GM19438 (cell line): ENCODE data around the gene ARMC8.

Source experiments
- ATAC-seq: cut with Tn5 transposase; IDR thresholded peaks from one replicate; pipeline ENCODE4 v1.9.1; 2021; ENCODE audit warnings: low read depth; ENCODE audit not compliant: unreplicated experiment

The ARMC8 gene

DNA sequence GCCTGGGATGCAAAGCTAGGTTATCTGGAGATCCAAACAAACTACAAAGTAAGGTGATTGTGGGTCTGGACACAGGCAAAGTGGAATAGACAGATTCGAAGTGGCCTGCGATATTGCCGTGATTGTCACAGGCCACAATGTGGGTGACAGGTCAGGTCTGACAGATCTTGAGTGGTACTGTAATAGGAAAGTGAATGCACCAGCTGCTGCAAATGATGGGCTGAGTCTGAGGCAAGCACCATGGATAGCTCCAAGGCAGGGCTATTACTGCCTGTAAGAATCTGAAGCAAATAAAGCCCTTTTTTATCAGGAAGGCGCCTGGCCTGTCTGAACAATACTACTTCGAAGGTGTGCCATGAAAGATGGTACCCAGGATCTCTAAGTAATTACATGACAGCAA lies 10.0 kb downstream of the ARMC8 start:
- no peak for ATAC-seq

DNA sequence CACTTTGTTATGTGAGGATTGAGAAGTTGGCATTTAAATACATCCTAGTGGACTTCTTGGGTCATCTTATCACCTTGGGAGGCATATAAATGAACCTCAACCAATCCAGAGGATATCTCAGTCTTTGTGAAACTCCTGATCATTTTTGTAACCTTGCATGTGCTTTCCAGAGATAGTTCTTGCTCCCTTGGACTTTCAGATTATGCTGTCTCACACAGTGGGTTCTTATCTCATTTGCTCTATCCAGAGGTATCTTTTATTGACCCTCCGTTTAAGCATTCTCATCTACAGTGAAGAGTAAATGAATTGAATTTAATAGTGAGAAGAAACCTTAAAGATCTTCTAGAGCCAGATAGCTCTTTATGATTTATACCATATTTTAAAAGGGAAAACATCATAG lies 10.4 kb downstream of the ARMC8 start:
- no peak for ATAC-seq

DNA sequence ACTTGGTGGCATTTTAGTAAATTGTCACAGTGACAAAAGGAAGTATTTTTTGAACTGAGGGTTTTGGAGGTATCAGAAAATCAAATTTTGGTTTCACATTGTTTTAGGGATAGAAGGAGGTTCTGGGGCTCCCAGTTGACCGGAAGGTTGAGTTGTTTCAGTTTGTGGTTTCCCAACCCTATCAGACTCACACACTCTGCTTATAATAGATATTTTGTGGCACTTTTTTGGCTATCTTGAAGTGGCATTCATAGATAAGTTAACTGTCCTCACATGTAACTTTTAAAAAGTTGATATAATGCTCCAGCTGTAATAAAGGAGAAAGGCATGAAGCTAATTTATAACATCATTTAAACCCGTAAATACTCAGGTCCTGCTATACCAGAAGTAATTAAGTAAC lies 12.8 kb downstream of the ARMC8 start:
- ATAC-seq, result no peak

DNA sequence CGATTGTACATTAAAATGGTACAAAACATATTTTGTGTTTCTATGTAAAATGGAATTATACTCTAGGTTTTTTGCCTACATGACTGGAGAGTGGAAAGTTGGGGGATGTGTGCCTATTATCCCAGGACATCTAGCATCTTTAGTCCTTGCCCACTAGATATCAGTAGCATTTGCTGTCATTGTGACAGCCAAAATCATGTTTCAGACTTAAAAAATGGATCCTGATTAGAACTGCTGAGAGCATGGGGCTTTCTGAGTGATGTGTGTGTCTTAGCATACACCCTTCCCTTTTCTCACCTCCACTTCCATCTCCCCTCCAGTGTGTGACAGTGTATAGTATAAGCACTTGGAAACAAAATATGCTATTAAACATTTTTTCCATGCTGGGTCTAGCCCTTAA lies 13.3 kb downstream of the ARMC8 start:
- no peak for ATAC-seq

DNA sequence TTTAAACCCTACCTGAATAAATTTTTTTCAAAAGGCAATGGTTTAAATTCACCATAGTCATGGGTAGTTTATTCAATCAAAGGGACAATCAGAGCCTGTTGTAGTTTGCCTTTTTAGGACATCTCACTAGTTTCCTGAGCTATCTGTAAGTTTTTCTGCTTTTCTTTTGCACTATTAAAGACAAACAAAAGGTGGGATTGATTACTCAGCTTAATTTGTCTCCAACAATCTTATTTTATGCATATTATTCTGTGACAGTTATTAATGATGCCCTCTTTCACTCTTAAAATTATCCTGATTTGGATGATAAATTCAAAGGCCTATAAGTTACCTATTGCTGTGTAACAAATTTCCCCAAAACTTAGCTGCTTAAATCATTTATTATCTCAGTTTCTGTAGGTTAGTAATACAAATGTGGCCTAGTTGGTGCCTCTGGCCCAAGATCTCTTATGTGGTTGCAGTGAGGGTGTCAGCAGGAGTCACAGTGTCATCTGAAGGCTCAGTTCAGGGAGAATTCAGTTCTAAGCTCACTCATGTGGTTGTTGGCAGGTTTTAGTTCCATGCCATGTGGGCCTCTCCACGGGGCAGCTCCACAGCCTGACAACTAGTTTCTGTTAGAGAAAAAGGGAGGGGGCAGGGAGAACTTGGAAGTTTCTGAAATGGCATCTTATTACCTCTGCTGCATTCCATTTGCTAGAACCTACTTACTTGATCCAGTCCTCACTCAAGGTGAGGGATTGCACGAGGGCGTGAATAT lies 16.0 kb downstream of the ARMC8 start:
- no peak for ATAC-seq

DNA sequence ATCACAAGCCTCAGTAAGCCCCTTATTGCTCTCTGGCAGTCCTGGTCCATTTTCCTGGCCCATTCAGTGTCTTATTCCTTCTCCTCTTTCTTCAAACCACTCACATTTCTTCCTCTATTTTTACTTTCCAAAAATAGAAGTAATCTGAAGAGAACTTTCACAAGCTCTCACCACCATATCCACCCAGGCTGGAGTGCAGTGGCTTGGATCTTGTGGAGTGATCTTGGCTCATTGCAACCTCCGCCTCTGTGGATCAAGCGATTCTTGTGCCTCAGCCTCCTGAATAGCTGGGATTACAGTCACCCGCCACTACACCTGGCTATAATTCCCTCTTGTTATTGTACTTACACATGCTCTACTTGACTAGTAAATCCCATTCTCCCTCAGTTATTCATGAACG lies 16.8 kb downstream of the ARMC8 start:
- no peak for ATAC-seq

DNA sequence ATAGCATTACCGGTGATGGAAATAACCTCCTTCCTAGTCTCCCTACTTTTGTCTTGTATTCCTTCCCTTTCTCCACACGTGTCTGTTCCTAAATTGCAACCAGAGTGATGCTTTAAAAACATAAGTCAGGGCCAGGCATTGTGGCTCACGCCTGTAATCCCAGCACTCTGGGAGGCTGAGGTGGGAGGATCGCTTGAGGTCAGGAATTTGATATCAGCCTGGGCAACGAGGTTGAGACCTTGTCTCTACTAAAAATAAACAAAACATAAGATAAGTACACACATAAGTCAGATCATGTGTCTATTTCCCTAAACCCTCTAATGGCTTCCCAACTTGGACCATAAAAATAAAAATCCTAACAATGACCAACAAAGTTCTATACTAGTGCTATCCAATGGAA lies 18.4 kb downstream of the ARMC8 start:
- ATAC-seq, result no peak

DNA sequence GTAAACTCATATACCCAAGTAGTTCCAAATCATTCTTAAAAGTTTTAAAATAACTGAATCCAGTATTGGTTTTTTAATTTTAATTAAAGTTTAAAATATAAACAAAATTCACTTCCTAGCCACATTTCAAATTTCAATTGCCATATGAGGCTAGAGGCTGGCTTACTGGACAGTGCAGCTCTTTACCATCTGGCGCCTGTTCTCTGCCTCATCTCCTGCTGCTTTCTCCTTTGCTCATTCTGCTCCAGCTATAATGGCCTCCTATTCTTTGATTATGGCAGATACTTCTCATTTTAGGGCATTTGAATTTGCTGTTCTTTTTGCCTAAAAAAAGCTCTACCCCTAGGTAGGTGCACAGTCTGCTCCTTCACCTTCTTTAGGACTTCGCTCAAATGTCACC lies 19.1 kb downstream of the ARMC8 start:
- ATAC-seq, result no peak

DNA sequence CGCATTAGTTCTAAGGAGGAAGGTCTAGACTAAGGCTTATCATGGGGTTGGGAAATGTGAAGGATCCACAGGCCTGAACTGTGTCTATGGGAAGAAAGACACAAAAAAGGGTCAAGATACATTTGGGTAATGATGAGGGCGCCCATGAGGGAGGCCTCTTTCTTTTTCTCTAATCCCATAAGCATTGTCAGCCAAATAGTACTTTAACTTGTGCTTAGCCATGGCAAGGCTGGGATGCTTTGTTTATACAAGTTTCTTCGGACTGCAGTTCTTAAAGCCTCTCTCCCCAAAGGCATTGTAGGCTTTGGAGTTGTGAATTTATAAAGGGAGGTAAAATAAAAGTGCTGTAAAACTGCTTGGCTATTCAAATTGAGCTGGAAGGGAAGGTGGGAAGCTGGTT lies 23.4 kb downstream of the ARMC8 start:
- ATAC-seq, result no peak

DNA sequence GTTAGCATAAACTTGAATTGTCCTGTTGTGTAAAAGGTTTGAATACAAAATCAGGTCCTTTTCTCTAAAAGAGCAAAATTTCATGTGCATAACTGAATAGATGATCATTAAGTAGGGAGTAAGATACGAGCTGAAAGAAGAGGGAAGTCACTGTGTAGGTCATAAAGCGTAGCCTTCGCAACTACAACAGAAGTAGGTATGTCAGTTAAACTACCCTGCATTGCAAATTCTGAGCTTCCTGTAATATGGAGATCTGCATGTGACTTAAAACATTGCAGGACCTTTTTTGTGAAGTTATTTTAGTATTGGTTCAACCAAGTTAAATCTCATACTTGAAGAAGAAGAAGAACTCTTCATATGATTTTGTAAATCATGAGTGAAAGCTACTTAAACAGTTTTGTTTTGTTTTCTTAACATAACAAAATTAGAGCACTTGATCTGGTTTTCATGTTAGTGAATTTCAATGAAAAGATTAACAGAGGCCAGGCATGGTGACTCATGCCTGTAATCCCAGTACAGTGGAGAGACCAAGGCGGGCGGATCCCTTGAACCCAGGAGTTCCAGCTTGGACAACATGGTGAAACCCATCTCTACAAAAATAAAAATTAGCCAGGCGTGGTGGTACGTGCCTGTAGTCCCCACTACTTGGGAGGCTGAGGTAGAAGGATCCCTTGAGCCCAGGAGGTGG lies 26.4 kb downstream of the ARMC8 start:
- no peak for ATAC-seq

DNA sequence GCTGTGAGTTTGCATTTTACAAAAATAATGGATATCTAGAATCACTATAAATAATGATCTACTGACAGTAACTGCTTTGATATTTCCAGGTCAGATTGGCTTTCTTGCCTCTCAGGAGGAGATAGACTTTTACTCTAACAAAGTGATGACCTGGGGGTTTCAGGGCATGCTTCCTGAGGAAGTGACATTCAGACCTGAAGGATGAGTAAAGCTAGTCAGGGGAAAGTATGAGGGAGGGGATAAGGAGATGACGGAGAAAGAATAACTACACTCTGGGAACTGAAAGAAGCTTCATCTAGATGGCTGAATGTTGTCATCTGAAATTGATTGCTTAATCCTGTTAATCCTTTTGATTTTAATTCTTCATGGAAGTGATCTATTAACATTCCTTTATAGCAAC lies 32.2 kb downstream of the ARMC8 start:
- ATAC-seq, result no peak

DNA sequence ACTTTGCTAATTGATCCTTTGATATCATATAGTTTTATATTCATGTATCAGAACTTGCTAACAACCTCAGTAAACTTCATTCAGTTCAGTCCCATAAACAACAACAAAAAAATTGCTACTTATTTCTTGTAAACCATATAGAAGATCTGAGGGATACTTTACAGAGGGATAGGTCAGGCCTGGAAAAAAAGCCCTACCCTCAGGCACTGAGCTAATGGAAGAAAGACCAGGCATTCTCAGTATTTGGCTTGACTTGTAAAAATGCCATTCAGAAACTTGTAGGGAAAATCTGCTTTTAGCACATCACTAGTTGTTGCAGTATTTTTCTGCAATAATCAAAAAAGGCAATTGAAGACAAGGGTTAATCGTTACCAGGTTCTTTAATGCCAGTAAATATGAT lies 33.1 kb downstream of the ARMC8 start:
- ATAC-seq, result no peak

DNA sequence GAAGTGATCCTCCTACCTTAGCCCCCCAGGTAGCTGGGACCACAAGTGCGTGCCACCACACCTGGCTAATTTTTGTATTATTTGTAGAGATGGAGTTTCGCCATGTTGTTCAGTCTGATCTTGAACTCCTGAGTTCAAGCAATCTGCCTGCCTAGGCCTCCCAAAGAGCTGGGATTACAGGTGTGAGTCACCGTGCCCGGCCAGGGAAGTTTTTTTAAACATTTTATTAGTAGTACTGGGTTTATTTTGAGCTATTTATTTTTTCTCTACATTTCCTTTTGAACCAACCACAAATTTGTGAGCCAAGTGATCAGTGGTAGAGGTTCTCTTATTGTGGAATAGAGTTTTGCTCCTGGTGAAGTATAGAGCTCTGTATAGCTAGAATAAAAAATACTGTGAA lies 33.7 kb downstream of the ARMC8 start:
- no peak for ATAC-seq

DNA sequence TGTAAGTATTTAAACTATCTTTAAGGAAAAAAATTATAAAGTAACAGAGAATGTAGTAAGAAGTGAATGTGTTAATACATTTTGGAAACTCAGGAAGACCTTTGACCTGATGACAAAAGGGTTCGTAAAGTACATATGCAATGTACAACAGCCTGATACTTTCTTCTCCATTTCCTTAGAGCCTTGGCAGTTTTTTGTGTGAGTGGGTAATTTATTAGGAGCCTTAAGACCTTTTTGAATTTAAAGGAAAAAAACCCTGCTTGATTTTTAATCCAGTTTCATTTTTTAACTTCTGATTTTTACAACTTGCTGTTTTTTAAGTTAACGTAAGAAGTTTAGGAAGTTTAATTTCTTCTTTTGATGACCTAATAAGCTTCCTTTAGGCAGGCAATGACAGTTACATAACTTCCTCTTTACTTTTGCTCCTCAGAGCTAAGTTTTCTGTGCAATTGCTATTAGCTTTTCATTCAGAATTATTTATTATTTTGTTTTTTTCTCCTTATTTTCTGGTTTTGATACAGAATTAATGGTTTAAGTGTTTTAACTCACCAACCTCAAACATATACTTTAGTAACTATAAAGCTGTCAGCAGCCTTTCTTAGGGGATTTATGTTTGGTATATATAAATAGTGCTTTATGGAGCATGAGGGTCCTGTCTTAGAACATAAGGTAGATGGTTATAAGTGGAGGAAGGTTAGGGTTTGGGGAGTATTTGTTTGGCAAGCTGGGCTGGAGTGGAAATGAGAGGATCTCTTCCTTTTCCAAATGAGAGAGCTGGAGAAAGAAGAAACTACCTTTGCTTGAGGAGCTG lies 35.2 kb downstream of the ARMC8 start:
- ATAC-seq, result no peak

DNA sequence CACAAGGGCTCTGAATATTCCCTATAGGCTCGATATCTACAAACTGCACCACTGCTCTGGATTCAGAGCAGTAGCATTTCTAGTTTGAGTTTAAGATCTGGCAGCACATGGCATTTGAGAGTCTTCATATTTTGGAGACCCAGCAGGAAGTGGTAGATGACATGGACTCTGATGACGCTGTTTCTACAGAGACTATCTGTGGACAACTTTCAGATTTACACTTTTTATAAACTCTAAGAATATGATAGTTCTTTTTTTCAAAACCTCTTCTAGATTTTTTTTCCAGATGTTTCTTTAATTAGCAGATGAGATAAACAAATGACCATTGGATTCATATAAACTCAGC lies 35.8 kb downstream of the ARMC8 start:
- ATAC-seq, result no peak

DNA sequence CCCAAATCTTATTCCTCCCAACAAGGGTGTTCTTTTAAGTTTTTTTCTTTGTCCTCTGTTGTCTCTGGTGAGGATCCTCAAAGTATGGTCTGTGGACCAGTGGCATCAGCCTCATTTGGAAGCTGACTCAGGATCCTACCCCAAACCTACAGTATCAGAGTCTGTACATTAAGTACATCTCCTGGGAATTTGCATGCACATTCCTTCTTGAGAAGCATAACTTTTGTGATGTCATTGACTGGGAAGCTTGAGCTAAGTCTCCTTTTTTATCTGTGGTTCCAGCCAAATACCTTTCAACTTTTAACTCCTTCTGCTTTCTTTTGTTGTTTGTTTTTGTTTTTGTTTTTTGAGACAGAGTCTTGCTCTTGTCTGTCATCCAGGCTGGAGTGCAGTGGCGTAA lies 40.5 kb downstream of the ARMC8 start:
- ATAC-seq, result no peak

DNA sequence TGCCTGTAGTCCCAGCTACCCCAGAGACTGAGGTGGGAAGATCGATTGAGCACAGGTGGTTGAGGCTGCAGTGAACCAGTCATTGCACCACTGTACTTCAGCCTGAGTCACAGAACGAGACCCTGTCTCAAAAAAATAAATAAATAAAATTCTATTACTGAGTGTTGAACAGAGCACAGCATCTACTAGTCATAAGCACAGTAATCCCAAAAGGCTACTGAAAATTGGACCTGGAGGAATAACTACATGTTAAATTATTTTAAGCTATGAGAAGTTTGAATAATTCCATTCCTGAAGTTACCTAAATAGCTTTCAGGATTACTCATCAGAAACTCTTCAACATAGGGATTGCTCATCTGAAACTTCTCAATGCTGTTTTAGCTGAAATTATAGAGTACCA lies 43.4 kb downstream of the ARMC8 start:
- ATAC-seq, result no peak

DNA sequence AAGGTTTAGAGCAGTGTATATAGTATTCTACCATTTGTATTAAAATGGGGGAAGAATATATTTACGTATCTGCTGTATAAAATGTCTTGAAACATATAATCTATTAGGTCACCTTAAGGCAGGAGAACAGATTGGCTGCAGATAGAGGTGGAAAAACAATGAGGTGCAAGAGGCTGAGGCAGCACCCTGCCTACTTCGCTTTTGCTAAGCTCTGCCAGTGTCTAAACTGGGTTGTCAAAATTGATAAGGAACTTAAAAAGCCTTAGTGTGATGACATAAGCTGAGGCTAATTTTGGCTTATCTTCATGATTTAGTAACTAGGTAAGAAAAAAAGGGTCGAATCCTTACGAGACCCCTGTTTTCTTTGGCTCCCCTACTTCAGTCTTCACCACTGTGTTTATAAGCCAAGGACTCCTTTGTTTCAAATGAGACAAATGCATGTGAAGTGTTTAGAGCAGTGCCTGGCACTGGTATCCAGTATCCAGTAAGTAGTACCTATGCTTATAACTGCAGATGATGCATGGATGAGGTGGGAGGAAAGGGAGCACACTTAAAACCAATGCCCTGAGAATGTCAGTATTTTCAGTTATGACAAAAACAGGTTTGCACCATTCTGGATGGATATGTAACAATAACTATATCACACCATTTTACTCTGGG lies 45.7 kb downstream of the ARMC8 start:
- no peak for ATAC-seq

DNA sequence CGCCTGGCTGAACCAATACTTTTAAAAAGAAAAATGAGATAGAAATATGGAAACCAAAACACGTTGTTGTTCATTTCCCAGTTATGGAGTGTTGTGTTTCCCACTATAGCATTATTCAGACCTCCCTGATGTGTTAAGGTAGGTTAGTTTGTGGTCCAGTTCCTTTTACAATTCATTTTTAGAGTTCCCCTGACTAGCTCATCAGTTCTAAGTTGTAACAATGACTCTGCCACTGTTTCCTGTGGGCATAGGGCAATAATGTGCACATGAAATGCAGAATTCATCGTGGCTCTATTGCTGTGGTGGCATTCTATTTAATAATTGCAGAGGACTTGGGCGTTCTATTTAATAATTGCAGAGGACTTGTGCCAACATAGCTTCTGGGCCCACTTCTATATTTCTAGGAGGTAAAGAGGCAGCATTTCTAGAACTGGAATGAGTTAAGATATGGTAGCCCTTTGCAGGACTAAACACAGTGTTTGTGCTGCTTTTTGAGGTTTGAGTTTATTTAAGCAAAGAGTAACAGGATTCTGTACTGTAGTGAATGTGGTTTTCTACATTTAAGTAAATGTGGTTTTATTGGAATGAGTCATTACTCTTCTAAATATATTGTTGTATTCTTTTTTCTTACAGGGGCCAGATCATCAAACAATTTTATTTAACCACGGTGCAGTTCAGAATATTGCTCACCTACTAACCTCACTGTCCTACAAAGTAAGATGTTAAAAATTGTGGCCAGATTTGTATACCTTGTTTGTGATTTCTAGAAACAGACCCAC lies 47.5 kb downstream of the ARMC8 start:
- no peak for ATAC-seq

DNA sequence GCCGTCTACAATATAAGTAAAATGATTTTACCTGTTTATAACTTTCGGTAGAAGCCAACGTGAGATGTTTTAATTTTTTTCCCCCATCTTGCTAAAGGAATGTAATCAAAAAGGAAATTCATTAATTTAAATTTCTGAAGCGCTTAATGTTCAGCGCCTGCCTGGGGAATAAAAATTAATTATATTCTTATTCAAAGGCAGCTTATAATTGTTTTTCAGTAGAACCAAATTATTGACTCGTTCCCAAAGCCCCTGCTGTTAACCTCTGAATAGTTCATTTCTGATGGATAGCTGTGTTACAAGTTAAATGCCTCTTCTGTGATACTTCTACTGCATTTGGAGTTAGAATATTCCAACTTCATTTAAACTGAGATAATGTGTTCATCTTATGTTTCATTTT lies 51.6 kb downstream of the ARMC8 start:
- ATAC-seq, result no peak
